OCI-LY3 (cell line): ENCODE measurements around the gene VGLL3.

Experiments used
- EZH2phosphoT487 ChIP-seq: fragments of 200-600 bp; shearing (Covaris generic); IDR thresholded peaks from 2 replicates; pipeline ENCODE4 v1.6.1; 2018; ENCODE audit warnings: antibody characterized with exemption, mixed run types, low read depth
- TF ChIP-seq, protein P1 (sequence below): fragments of 200-600, 300-600 bp; sonication (generic); IDR thresholded peaks from 2 replicates; pipeline ENCODE4 v1.5.1; 2014; ENCODE audit warnings: antibody characterized with exemption, low read length, low read depth

DNA sequence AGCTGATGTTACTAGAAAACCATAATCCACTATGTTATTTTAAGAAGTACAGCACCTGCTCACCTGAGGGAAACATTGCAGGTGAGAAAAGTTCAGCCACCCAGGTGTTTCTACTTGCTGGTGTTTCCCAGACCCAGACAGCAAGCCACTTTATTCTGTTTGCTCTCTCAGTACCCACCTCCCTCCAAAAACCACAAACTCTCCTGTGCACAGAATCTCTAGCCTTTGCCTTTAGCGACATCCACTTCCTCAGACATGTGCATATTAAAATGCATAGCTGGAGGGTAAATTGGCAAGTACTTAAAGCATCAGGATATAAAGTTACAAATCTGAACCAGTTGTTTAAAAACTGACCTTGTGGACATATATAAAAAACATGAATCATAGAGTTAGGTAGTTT lies 36.7 kb downstream of the VGLL3 start:
- TF ChIP-seq, protein P1, sequence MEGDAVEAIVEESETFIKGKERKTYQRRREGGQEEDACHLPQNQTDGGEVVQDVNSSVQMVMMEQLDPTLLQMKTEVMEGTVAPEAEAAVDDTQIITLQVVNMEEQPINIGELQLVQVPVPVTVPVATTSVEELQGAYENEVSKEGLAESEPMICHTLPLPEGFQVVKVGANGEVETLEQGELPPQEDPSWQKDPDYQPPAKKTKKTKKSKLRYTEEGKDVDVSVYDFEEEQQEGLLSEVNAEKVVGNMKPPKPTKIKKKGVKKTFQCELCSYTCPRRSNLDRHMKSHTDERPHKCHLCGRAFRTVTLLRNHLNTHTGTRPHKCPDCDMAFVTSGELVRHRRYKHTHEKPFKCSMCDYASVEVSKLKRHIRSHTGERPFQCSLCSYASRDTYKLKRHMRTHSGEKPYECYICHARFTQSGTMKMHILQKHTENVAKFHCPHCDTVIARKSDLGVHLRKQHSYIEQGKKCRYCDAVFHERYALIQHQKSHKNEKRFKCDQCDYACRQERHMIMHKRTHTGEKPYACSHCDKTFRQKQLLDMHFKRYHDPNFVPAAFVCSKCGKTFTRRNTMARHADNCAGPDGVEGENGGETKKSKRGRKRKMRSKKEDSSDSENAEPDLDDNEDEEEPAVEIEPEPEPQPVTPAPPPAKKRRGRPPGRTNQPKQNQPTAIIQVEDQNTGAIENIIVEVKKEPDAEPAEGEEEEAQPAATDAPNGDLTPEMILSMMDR = no peak
- no peak for TF ChIP-seq EZH2phosphoT487
